ENCODE measurements around the gene ACVR1B. TPM values are rescaled to one million over a fixed set of nuclear protein-coding genes. Genes with fewer than 3 reads are reported as not detected.
A peak's percentile ranks its signal among the peaks of the same experiment; 100 is the strongest.

The ACVR1B gene
- total RNA-seq, 1 donor from 2014 or later = 13.8 TPM

- H3K27ac ChIP-seq = no peak overlapping the region
- H3K9ac ChIP-seq = no peak overlapping the region
- no peak overlapping the region for H3K4me3 Mint-ChIP-seq
- TF ChIP-seq EZH2phosphoT487 (IDR thresholded peaks at IDR 0.05) = no peak
- TF ChIP-seq CTCF (IDR thresholded peaks at IDR 0.05) = no peak
- TF ChIP-seq EZH2 (IDR thresholded peaks at IDR 0.05) = no peak
- H3K27me3 Mint-ChIP-seq (ENCODE audit: insufficient read depth, low read depth) = peaks cover 36% of the 10 kb centered on the region
- peaks cover 6% of the 10 kb centered on the region for H3K9me3 ChIP-seq (ENCODE audit: low read depth)
- no peak overlapping the region for H3K4me2 ChIP-seq
- no peak overlapping the region for H3K27ac Mint-ChIP-seq
- H3K4me3 ChIP-seq = no peak overlapping the region
- no peaks in the 10 kb centered on the region for H3K36me3 ChIP-seq
- H2AFZ ChIP-seq (replicated peaks) = no peak overlapping the region
- peaks cover 21% of the 10 kb centered on the region for H3K9me3 Mint-ChIP-seq
- H3K79me2 ChIP-seq (ENCODE audit: low read depth) = no peaks in the 10 kb centered on the region
- no peak for DNase-seq (ENCODE audit: low spot score)
- no peaks in the 10 kb centered on the region for H4K20me1 ChIP-seq (ENCODE audit: low read depth)
- H3K36me3 Mint-ChIP-seq = no peaks in the 10 kb centered on the region
- H3K27me3 ChIP-seq = peaks cover 26% of the 10 kb centered on the region
- H3F3A ChIP-seq (ENCODE audit: low read depth) = no peaks in the 10 kb centered on the region
- peaks cover 10% of the 10 kb centered on the region for H3K4me1 Mint-ChIP-seq
- H3K4me1 ChIP-seq = no peaks in the 10 kb centered on the region
Observed at GRCh38 chr12:51944608-51945233, 6.8 kb upstream of the ACVR1B start.

- H3F3A ChIP-seq (ENCODE audit: low read depth) = no peaks in the 10 kb centered on the region
- Mint-ChIP-seq H3K4me3 (no peak overlapping the region), H3K27me3 (ENCODE audit: insufficient read depth, low read depth) (peaks cover 35% of the 10 kb centered on the region), H3K27ac (no peak overlapping the region), H3K9me3 (peaks cover 21% of the 10 kb centered on the region), H3K36me3 (no peaks in the 10 kb centered on the region), H3K4me1 (peaks cover 4% of the 10 kb centered on the region)
- no peak for DNase-seq (ENCODE audit: low spot score)
- H3K4me2 ChIP-seq = no peak overlapping the region
- no peak overlapping the region for H2AFZ ChIP-seq (replicated peaks)
- H3K4me3 ChIP-seq = no peak overlapping the region
- no peak for TF ChIP-seq CTCF (IDR thresholded peaks at IDR 0.05)
- TF ChIP-seq EZH2phosphoT487 (IDR thresholded peaks at IDR 0.05) = no peak
- TF ChIP-seq EZH2 (IDR thresholded peaks at IDR 0.05) = no peak
- no peak overlapping the region for H3K9ac ChIP-seq
- peaks cover 6% of the 10 kb centered on the region for H3K9me3 ChIP-seq (ENCODE audit: low read depth)
- no peaks in the 10 kb centered on the region for H3K4me1 ChIP-seq
- peaks cover 6% of the 10 kb centered on the region for H3K79me2 ChIP-seq (ENCODE audit: low read depth)
- H3K27ac ChIP-seq = no peak overlapping the region
- H3K36me3 ChIP-seq = no peaks in the 10 kb centered on the region
- H4K20me1 ChIP-seq (ENCODE audit: low read depth) = peaks cover 2% of the 10 kb centered on the region
- H3K27me3 ChIP-seq = peaks cover 42% of the 10 kb centered on the region
Observed at GRCh38 chr12:51947246-51947996, 4.1 kb upstream of the ACVR1B start.

- peaks cover 10% of the 10 kb centered on the region for H3K4me1 Mint-ChIP-seq
Observed at GRCh38 chr12:51948066-51948465, 3.4 kb upstream of the ACVR1B start.

More at GRCh38 chr12:51948066-51948465, 3.4 kb upstream of the ACVR1B start:
- Mint-ChIP-seq H3K4me3 (peak overlapping the region; percentile 53), H3K27me3 (ENCODE audit: insufficient read depth, low read depth) (peaks cover 35% of the 10 kb centered on the region), H3K27ac (no peak overlapping the region), H3K9me3 (peaks cover 21% of the 10 kb centered on the region), H3K36me3 (no peaks in the 10 kb centered on the region)
- H3K9me3 ChIP-seq (ENCODE audit: low read depth) = peaks cover 6% of the 10 kb centered on the region
- no peaks in the 10 kb centered on the region for H3K36me3 ChIP-seq
- H2AFZ ChIP-seq (replicated peaks) = no peak overlapping the region
- H3K27me3 ChIP-seq = peaks cover 42% of the 10 kb centered on the region
- H3K9ac ChIP-seq = no peak overlapping the region
- no peak overlapping the region for H3K4me3 ChIP-seq
- H3K79me2 ChIP-seq (ENCODE audit: low read depth) = peaks cover 13% of the 10 kb centered on the region
- no peak overlapping the region for H3K4me2 ChIP-seq
- TF ChIP-seq EZH2phosphoT487 (IDR thresholded peaks at IDR 0.05) (no peak), EZH2 (IDR thresholded peaks at IDR 0.05) (no peak), CTCF (IDR thresholded peaks at IDR 0.05) (no peak)
- peaks cover 3% of the 10 kb centered on the region for H3K4me1 ChIP-seq
- H4K20me1 ChIP-seq (ENCODE audit: low read depth) = peaks cover 7% of the 10 kb centered on the region
- no peak overlapping the region for H3K27ac ChIP-seq
- no peaks in the 10 kb centered on the region for H3F3A ChIP-seq (ENCODE audit: low read depth)
- no peak for DNase-seq (ENCODE audit: low spot score)
